SK-N-SH (cell line): ENCODE data around the gene AMT. TPM values are rescaled to one million over a fixed set of nuclear protein-coding genes. Genes with fewer than 3 reads are reported as not detected.
A peak's percentile ranks its signal among the peaks of the same experiment; 100 is the strongest.

Source experiments
- CTCF ChIA-PET: fragments of 300-600, 350-600 bp; formaldehyde crosslinking; extraction: SDS; loops from one replicate; lab custom pipeline; 2021; lab: Yijun Ruan, JAX
- POLR2A ChIA-PET: fragments of 350-600 bp; sonication (Branson Sonifier 250); formaldehyde crosslinking; extraction: SDS; loops from one replicate; lab custom pipeline; 2020; ENCODE audit warnings: antibody characterized with exemption, inconsistent platforms; lab: Yijun Ruan, JAX
- DNase-seq: peaks from one replicate; pipeline ENCODE4 v3.0.0; 2012
- H2AFZ ChIP-seq: fragments of 200-600 bp; sonication (generic); 2 replicates; pipeline ENCODE4 v1.8.1; 2016; ENCODE audit warnings: antibody characterized with exemption, mild to moderate bottlenecking, low read depth
- H3F3A ChIP-seq: fragments of 200-600 bp; sonication (generic); replicated peaks from 2 replicates; pipeline ENCODE3; 2016; ENCODE audit warnings: antibody characterized with exemption, mild to moderate bottlenecking; ENCODE audit not compliant: insufficient read depth
- H3K27ac ChIP-seq, 2 experiments: fragments of 200-500 bp in 1 of 2; fragments of 200-600 bp in 1 of 2; sonication (Bioruptor generic) in 1 of 2; sonication (generic), shearing (Covaris generic) in 1 of 2; 2 replicates each; pipeline versions ENCODE4 v1.5.1 to v1.6.1; 2014 to 2016; ENCODE audit warnings: low read depth in 2 of 2, inconsistent platforms in 1 of 2, low read length in 1 of 2, mild to moderate bottlenecking in 1 of 2, mixed read lengths in 1 of 2
- H3K27me3 ChIP-seq: fragments of 200-600 bp; sonication (generic), shearing (Covaris generic); 2 replicates; pipeline ENCODE4 v1.6.1; 2016; ENCODE audit warnings: mixed run types; ENCODE audit not compliant: insufficient read depth
- H3K36me3 ChIP-seq, 2 experiments: fragments of 200-500 bp in 1 of 2; fragments of 200-600 bp in 1 of 2; sonication (Bioruptor generic) in 1 of 2; sonication (generic) in 1 of 2; replicated peaks in 1 of 2; 2 replicates each; pipeline versions ENCODE3 to v1.5.1; 2014 to 2016; ENCODE audit warnings: low read length in 1 of 2, mild to moderate bottlenecking in 1 of 2; ENCODE audit not compliant: insufficient read depth in 2 of 2, control insufficient read depth in 1 of 2
- H3K4me1 ChIP-seq, 2 experiments: fragments of 200-500 bp in 1 of 2; fragments of 200-600 bp in 1 of 2; sonication (Bioruptor generic) in 1 of 2; sonication (generic), shearing (Covaris generic) in 1 of 2; 2 replicates each; pipeline versions ENCODE4 v1.5.1 to v1.6.1; 2014 to 2016; ENCODE audit warnings: low read depth in 1 of 2, low read length in 1 of 2, mixed run types in 1 of 2; ENCODE audit not compliant: insufficient read depth in 2 of 2, control insufficient read depth in 1 of 2
- H3K4me2 ChIP-seq: fragments of 200-600 bp; sonication (generic), shearing (Covaris generic); 2 replicates; pipeline ENCODE4 v1.6.1; 2017; ENCODE audit warnings: mixed run types
- H3K4me3 ChIP-seq, 2 experiments: fragments of 200-500 bp in 1 of 2; fragments of 200-600 bp in 1 of 2; sonication (Bioruptor generic) in 1 of 2; sonication (generic), shearing (Covaris generic) in 1 of 2; 2 replicates each; pipeline versions ENCODE4 v1.5.1 to v1.8.1; 2014 to 2016; ENCODE audit warnings: low read depth in 2 of 2, inconsistent platforms in 1 of 2, low read length in 1 of 2, mild to moderate bottlenecking in 1 of 2, mixed read lengths in 1 of 2, moderate library complexity in 1 of 2
- H3K79me2 ChIP-seq: fragments of 200-600 bp; sonication (generic); 2 replicates; pipeline ENCODE4 v1.8.1; 2017; ENCODE audit warnings: mild to moderate bottlenecking; ENCODE audit not compliant: insufficient read depth
- H3K9ac ChIP-seq: fragments of 200-600 bp; sonication (generic); 2 replicates; pipeline ENCODE4 v1.6.1; 2017; ENCODE audit warnings: mixed run types
- H3K9me2 ChIP-seq: fragments of 200-600 bp; sonication (generic); 2 replicates; pipeline ENCODE4 v1.6.1; 2017; ENCODE audit warnings: mixed run types
- H3K9me3 ChIP-seq: fragments of 200-600 bp; sonication (generic); 2 replicates; pipeline ENCODE4 v1.6.1; 2017; ENCODE audit warnings: mixed run types, mild to moderate bottlenecking, moderate library complexity
- H4K20me1 ChIP-seq: fragments of 200-600 bp; sonication (generic); 2 replicates; pipeline ENCODE4 v1.6.1; 2017; ENCODE audit warnings: mild to moderate bottlenecking, mixed run types; ENCODE audit not compliant: insufficient read depth
- EZH2phosphoT487 ChIP-seq: fragments of 200-600 bp; sonication (generic); IDR thresholded peaks from 2 replicates; pipeline ENCODE4 v1.6.1; 2017; ENCODE audit warnings: low read depth, mixed run types, mild to moderate bottlenecking, antibody characterized with exemption, moderate library complexity, borderline replicate concordance
- FOXJ3 ChIP-seq: sonication (generic); formaldehyde crosslinking; IDR thresholded peaks from 2 replicates; pipeline ENCODE4 v1.5.1; 2020; ENCODE audit warnings: mild to moderate bottlenecking, missing genetic modification reagents
- FOXM1 ChIP-seq: IDR thresholded peaks from 2 replicates; pipeline ENCODE4 v1.4.0; 2012; ENCODE audit warnings: low read depth, mild to moderate bottlenecking
- JUND ChIP-seq: IDR thresholded peaks from 2 replicates; pipeline ENCODE4 v1.4.0; 2012
- MEF2A ChIP-seq: IDR thresholded peaks from 2 replicates; pipeline ENCODE4 v1.4.0; 2012; ENCODE audit warnings: low read depth, borderline replicate concordance
- MXI1 ChIP-seq: IDR thresholded peaks from 2 replicates; pipeline ENCODE4 v1.6.1; 2012; ENCODE audit warnings: mild to moderate bottlenecking, low read depth, low read length, improper control_type of control experiment
- NFIC ChIP-seq: IDR thresholded peaks from 2 replicates; pipeline ENCODE4 v1.4.0; 2012; ENCODE audit warnings: borderline replicate concordance
- POLR2AphosphoS5 ChIP-seq: IDR thresholded peaks from 2 replicates; pipeline ENCODE4 v1.6.1; 2012; ENCODE audit warnings: low read depth, low read length
- RAD21 ChIP-seq: IDR thresholded peaks from 2 replicates; pipeline ENCODE4 v1.6.1; 2012; ENCODE audit warnings: mild to moderate bottlenecking, low read length
- RCOR1 ChIP-seq: fragments of 150-350 bp; IDR thresholded peaks from 2 replicates; pipeline ENCODE4 v1.6.1; 2017; ENCODE audit warnings: antibody characterized with exemption, low read length
- SIN3A ChIP-seq: IDR thresholded peaks from 2 replicates; pipeline ENCODE4 v1.6.1; 2012; ENCODE audit warnings: low read depth, mild to moderate bottlenecking, low read length, moderate library complexity, borderline replicate concordance
- TCF12 ChIP-seq: IDR thresholded peaks from 2 replicates; pipeline ENCODE4 v1.4.0; 2012
- YY1 ChIP-seq: IDR thresholded peaks from 2 replicates; pipeline ENCODE4 v1.4.0; 2012; ENCODE audit warnings: low read depth, mild to moderate bottlenecking
- WGBS: methylation state at CpG from one replicate; pipeline ENCODE4 v1.1.6; 2017; ENCODE audit warnings: low lambda C conversion rate; 5-methylcytosine and 5-hydroxymethylcytosine counted together
- polyA plus RNA-seq, 3 experiments: library from polyadenylated mRNA; depleted of rRNA; stranded (reverse); fragments of >200 nt; gene quantifications; 2 replicates each; pipeline ENCODE4 v1.2.3, GENCODE V29; 2012
- TF ChIP-seq, protein P1 (sequence below): IDR thresholded peaks from 2 replicates; pipeline ENCODE4 v1.6.1; 2012; ENCODE audit warnings: mild to moderate bottlenecking, low read depth, low read length, moderate library complexity
- TF ChIP-seq, protein P2 (sequence below): fragments of 200-600 bp; sonication (generic); IDR thresholded peaks from 2 replicates; pipeline ENCODE4 v1.6.1; 2017; ENCODE audit warnings: antibody characterized with exemption, mild to moderate bottlenecking, moderate library complexity
- TF ChIP-seq, protein P3 (sequence below): IDR thresholded peaks from 2 replicates; pipeline ENCODE4 v1.4.0; 2012; ENCODE audit warnings: low read depth
- TF ChIP-seq, protein P4 (sequence below): IDR thresholded peaks from 2 replicates; pipeline ENCODE4; 2012

Gene AMT
- polyA plus RNA-seq, 1 of the 3 experiments (the other 2 are of a cell fraction): 17.6 TPM

DNA sequence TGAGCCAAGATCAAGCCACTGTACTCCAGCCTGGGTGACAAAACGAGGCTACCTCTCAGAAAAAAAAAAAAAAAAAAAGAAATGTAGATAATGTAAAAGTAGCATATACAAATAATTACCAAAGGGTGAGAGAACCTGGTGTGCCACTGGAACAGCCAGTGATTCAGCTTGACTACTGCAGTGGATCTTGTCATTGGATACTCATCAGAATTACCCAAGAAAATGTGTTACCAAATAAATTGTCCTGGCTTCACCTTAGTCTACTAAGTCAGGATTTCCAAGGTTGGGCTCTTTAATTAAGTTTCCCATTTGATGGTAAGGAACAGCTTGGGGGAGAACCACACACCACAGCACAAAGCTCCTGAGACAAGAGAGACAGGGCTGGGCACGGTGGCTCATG, 5.3 kb upstream of the AMT start:
- Histone ChIP-seq H3K4me1 (peaks cover 0 to 6% of the 10 kb centered on the region in 2 experiments; a peak in 1 of 4 replicates), H3K4me2 (peak overlapping the region; percentile 88), H3K9me3 (no peaks in the 10 kb centered on the region), H3K9ac (no peak overlapping the region), H2AFZ (no peak overlapping the region), H3K4me3 (no peak overlapping the region), H3K27me3 (no peaks in the 10 kb centered on the region), H3F3A (peaks cover 3% of the 10 kb centered on the region), H3K9me2 (no peaks in the 10 kb centered on the region), H3K36me3 (peaks cover 3 to 18% of the 10 kb centered on the region in 2 experiments), H3K79me2 (peaks cover 12% of the 10 kb centered on the region; the same call in 1 of the 2 replicates), H3K27ac (no peak overlapping the region), H4K20me1 (no peaks in the 10 kb centered on the region)
- no peak for DNase-seq
- CTCF ChIA-PET: interaction anchor here (1.1 to 2.2 kb wide), 2 partner anchors 12 to 22 kb away, joined by 4 to 6 read pairs; no protein-coding TSS in a partner anchor
- TF ChIP-seq, protein P1, sequence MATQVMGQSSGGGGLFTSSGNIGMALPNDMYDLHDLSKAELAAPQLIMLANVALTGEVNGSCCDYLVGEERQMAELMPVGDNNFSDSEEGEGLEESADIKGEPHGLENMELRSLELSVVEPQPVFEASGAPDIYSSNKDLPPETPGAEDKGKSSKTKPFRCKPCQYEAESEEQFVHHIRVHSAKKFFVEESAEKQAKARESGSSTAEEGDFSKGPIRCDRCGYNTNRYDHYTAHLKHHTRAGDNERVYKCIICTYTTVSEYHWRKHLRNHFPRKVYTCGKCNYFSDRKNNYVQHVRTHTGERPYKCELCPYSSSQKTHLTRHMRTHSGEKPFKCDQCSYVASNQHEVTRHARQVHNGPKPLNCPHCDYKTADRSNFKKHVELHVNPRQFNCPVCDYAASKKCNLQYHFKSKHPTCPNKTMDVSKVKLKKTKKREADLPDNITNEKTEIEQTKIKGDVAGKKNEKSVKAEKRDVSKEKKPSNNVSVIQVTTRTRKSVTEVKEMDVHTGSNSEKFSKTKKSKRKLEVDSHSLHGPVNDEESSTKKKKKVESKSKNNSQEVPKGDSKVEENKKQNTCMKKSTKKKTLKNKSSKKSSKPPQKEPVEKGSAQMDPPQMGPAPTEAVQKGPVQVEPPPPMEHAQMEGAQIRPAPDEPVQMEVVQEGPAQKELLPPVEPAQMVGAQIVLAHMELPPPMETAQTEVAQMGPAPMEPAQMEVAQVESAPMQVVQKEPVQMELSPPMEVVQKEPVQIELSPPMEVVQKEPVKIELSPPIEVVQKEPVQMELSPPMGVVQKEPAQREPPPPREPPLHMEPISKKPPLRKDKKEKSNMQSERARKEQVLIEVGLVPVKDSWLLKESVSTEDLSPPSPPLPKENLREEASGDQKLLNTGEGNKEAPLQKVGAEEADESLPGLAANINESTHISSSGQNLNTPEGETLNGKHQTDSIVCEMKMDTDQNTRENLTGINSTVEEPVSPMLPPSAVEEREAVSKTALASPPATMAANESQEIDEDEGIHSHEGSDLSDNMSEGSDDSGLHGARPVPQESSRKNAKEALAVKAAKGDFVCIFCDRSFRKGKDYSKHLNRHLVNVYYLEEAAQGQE: no peak
- TF ChIP-seq MEF2A: no peak
- TF ChIP-seq YY1: no peak
- no peak for TF ChIP-seq JUND
- no peak for TF ChIP-seq NFIC
- 88% methylated on average over 2 of the region's 2 CpGs for WGBS
- POLR2A ChIA-PET: interaction anchor here (0.6 kb wide), 1 partner anchor 181 kb away, joined by 3 read pairs; no protein-coding TSS in a partner anchor

DNA sequence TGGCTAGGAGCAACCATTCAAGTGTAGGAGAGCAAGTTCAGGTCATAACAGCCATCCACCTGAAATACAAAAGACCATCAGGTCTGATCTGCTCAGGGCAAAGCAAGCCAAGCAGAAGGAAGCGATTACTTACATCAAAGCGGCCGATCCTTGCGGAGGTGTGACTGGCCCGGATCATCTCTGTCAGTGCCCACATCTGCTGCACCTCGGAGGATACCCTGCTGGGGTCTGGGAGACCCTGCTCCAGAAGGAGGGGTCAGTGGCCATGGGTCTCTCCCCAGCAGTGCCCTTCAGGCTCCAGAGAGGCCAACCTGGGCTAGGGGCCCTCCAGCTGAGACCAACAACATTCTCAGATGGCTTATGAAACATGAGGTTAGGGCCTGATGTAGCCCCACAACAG, 2.5 kb upstream of the AMT start:
- DNase-seq: no peak
- Histone ChIP-seq H3K4me3 (no peak overlapping the region), H3K4me2 (no peak overlapping the region), H3K9me3 (no peaks in the 10 kb centered on the region), H4K20me1 (no peaks in the 10 kb centered on the region), H3F3A (peaks cover 19% of the 10 kb centered on the region), H3K79me2 (peaks cover 12% of the 10 kb centered on the region; the same call in 1 of the 2 replicates), H3K36me3 (peaks cover 3 to 18% of the 10 kb centered on the region in 2 experiments), H3K27ac (no peak overlapping the region), H3K27me3 (no peaks in the 10 kb centered on the region), H3K9ac (no peak overlapping the region), H3K4me1 (peaks cover 0 to 14% of the 10 kb centered on the region in 2 experiments; a peak in 1 of 4 replicates), H2AFZ (no peak overlapping the region), H3K9me2 (no peaks in the 10 kb centered on the region)
- 91% methylated on average over 6 of the region's 6 CpGs for WGBS
- ChIA-PET POLR2A (no interaction called here), CTCF (no interaction called here)
- no peak for TF ChIP-seq RCOR1
- no peak for TF ChIP-seq NFIC
- TF ChIP-seq RAD21: no peak
- no peak for TF ChIP-seq TCF12
- TF ChIP-seq FOXM1: no peak
- TF ChIP-seq MXI1: no peak
- TF ChIP-seq, protein P2, sequence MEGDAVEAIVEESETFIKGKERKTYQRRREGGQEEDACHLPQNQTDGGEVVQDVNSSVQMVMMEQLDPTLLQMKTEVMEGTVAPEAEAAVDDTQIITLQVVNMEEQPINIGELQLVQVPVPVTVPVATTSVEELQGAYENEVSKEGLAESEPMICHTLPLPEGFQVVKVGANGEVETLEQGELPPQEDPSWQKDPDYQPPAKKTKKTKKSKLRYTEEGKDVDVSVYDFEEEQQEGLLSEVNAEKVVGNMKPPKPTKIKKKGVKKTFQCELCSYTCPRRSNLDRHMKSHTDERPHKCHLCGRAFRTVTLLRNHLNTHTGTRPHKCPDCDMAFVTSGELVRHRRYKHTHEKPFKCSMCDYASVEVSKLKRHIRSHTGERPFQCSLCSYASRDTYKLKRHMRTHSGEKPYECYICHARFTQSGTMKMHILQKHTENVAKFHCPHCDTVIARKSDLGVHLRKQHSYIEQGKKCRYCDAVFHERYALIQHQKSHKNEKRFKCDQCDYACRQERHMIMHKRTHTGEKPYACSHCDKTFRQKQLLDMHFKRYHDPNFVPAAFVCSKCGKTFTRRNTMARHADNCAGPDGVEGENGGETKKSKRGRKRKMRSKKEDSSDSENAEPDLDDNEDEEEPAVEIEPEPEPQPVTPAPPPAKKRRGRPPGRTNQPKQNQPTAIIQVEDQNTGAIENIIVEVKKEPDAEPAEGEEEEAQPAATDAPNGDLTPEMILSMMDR: no peak
- TF ChIP-seq POLR2AphosphoS5: no peak
- no peak for TF ChIP-seq FOXJ3 (CRISPR knock-in tag)
- TF ChIP-seq, protein P3, sequence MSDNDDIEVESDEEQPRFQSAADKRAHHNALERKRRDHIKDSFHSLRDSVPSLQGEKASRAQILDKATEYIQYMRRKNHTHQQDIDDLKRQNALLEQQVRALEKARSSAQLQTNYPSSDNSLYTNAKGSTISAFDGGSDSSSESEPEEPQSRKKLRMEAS: no peak
- TF ChIP-seq YY1: no peak
- no peak for TF ChIP-seq SIN3A
- TF ChIP-seq, protein P1: no peak
- no peak for TF ChIP-seq EZH2phosphoT487
- TF ChIP-seq, protein P4, sequence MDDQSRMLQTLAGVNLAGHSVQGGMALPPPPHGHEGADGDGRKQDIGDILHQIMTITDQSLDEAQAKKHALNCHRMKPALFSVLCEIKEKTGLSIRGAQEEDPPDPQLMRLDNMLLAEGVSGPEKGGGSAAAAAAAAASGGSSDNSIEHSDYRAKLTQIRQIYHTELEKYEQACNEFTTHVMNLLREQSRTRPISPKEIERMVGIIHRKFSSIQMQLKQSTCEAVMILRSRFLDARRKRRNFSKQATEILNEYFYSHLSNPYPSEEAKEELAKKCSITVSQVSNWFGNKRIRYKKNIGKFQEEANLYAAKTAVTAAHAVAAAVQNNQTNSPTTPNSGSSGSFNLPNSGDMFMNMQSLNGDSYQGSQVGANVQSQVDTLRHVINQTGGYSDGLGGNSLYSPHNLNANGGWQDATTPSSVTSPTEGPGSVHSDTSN: no peak
